CD4-positive, alpha-beta T cell treated with Interleukin-10 for 1 hour (primary cell): ENCODE measurements around the gene HIVEP2.

Source experiments
- DNase-seq: peaks from one replicate; pipeline ENCODE4 v3.0.0-alpha.2; 2020

HIVEP2 gene

GRCh38 chr6:142857796-142858555 is 87.0 kb downstream of the HIVEP2 start:
- DNase-seq, result peak; percentile 29

DNA sequence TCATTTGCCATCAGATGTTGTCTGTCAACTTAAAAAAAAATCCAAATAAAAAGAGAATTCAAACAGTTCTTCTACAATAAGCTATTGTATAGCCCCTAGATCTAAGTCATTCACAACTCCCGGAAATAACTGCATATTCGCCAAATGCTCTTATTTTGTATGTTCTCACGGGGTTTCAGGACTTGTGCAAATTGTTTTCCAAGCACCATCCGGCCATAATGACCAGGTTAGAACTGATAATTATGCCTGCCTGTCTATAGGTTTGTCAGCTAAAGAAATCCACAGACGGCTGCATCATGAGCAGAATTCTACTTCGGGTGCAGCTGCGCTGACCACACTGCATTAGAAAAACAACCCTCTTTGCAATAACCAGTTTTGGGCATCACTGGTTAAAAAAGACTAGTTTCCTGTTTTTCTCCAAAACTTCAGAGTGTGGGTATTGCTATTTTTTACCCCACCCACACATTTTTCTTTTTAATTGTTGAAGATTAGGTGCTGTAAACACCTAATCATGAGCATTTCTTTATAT is 87.7 kb downstream of the HIVEP2 start:
- peak; percentile 69 for DNase-seq

DNA sequence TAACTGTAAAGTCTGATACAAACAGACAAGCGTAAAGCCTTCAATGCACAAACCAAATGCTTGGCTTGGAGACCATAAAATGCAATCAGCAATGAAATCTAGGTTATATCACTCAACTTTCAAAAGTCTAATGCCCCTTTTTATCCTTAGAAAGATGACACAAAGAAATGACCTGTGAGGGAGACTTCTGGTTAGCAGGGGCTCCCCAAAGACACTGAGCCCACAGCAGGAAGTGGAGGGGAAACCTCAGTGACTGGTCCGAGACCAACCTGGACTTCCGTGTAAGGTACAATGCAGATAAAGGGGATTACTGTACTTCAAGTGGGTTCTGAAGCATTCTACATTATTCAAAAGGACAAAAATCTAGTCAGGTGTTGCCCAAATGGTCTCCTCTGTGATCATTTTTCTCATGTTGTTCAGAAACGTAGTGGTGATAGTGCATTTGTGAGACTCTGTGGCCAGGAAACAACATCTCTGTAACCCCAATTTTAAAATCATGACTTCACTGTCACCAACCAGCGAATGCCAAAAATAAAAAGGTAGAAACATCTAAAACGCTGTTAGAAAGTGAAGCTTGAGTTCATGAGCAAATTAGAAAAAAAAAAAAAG is 88.2 kb downstream of the HIVEP2 start:
- DNase-seq, result peak; percentile 72

DNA sequence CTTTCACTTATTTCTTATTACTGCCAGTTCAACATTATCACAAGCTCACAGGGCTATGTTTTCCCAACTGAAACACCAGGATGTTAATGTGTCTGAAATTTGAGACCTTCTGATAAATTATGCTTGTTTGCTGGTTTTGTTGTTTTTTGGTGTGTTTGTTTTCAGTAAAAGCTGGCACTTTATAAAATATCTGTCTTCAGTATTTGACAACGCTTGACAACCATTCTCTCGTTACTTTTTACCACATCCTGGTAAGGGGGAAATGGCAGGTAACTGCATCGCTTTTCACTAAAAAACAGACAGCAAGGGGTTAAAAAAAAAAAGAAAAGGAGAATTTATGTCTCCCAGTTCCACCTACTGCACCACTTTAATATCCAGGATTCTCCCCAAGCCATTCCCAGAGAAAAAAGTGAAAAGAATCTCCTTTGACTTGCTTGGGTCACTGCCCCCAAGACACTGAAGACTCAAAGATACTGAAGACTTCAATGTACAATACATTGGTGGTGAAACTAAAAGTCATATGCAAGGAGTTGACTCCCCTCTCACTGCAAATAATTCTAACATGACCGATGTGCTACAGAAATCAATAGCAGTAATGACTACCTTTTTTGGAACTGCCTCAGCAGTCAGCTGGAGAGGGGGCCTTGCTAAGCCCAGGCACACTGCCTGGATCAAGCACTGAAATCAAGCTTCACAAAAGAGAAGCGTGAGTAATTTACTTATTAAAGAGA is 88.9 kb downstream of the HIVEP2 start:
- DNase-seq, result peak; percentile 55

DNA sequence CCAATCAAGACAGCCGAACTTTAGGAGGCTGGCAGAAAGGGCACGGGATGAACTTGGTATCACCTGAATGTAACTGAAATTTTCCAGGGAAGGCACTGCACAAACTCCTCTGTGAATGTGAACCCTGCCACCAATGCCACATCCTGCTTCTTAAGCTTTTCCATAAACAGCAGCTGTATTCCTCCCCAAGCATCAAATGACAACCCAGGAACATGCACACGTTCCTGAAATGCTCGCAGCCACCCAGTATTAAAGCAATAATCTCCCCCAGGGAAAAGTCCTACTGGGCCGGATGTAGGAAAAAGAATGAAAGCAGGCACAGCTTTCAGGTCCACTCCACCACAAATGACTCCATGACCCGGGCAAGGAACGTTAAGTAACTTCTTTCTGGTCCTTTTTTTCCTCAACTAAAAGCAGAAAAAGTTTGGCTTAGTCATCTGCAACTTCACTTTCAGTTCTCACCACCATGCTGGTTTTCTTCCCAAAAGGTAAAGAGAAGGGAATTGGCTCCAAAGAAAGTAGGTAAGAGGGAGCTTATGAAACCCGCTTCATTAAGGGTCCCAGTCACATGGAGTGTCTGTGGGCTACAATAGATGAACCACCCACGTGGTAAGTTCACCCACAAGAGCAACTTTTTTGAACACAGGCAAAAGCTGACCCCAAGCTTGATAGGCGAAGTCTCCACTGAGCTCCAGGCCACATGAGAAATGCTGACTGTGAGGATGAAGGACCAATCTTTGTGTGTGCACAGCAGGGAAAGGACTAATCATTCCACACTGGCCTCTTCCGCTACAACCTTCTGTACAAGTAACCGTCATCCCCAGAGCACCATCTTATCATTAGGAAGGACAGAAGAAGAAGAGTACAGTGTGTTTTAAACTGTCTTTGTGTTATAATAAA is 90.1 kb downstream of the HIVEP2 start:
- DNase-seq, result no peak

- DNase-seq, result peak; percentile 29
These were observed 91.5 kb downstream of the HIVEP2 start for GRCh38 chr6:142853244-142854180.

- no peak for DNase-seq
These were observed 93.4 kb downstream of the HIVEP2 start for GRCh38 chr6:142851601-142852000.

GRCh38 chr6:142850679-142851423 is 94.1 kb downstream of the HIVEP2 start:
- DNase-seq, result peak; percentile 65

GRCh38 chr6:142848976-142849375 is 96.0 kb downstream of the HIVEP2 start:
- DNase-seq, result no peak

DNA sequence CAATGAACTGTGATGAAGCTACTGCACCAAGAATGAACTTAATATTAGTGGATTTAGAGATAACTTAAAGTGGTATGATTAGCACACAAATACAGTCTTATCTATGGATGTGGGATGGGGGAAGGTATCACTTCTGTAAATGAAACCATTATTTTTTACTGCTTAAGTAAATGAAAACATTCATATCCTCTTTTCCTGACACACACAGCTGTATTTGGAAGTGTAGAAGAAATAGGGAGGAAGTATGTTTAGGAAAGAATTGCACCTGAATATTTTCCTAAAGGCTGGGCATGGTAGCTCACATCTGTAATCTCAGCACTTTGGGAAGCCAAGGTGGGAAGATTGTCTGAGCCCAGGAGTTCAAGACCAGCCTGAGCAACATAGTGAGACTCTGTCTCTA is 96.8 kb downstream of the HIVEP2 start:
- DNase-seq, result no peak

DNA sequence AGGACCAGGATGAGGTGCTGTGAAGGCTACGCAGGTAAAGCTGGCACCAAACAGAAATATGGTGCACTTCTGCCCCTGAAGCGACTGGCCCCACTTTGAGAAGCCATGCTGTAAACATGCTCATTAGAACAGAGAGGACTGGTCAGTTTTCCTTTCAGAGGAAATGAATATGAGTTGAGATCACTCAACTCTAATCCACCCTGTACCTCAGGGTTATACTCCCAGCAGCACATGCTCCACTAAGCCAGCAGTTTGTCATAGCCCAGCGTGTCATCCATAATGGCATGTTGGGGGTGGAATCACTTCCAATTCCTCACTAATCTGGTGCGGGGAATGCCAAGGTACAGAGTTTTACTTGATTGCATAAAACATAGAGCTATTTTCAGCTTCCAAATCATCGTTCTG is 98.1 kb downstream of the HIVEP2 start:
- no peak for DNase-seq

DNA sequence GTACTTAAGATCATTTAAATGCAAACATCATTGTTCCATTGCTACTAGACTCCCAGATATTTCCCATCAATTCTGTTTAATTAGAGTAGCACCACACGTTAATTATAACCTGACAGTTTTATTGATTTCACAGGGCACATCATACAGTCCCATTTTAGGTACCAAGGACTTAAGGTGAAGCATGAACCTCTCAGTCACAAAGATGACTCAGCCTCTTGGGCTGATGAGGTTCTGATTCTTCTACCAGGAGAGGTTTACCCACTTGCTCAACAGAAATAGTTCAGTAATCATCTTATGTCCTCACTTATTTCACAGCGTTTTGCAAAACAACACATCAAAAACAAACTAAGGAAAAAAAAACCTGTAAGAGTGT is 98.5 kb downstream of the HIVEP2 start:
- peak; percentile 47 for DNase-seq

- peak; percentile 80 for DNase-seq
These were observed 99.1 kb downstream of the HIVEP2 start for GRCh38 chr6:142845624-142846458.

GRCh38 chr6:142845143-142845571 is 99.8 kb downstream of the HIVEP2 start:
- DNase-seq, result peak; percentile 67

DNA sequence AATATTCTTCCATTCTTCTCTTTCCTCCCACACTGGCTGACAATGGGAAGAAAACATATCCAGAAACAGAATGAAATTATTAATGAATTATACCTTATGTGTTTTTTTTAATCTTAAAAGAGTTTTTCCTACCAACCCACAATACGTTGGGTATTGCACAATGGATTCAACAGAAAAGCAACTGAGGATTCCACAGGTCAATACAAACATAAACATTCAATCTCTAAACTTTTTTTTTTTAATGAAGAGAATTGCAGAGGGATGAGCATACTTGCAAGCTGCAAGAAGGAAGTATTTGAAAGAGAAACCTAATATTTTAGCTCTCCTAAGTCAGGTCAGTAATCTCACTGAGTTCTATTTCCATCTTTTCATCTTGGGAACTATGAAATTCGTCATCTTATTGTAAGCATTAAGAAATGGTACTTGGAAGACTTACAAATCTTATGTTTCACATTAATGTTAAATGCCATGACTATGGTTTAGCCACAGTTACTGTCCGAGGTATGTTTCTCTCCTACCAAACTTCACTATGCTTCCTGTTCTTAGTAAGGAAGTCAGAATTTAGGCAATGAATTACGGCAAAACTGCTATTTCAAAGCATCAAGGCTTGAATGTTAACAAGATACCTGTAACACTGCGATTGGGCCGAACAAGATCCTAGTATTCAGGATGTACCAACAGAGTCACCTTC is 100.8 kb downstream of the HIVEP2 start:
- DNase-seq, result no peak

DNA sequence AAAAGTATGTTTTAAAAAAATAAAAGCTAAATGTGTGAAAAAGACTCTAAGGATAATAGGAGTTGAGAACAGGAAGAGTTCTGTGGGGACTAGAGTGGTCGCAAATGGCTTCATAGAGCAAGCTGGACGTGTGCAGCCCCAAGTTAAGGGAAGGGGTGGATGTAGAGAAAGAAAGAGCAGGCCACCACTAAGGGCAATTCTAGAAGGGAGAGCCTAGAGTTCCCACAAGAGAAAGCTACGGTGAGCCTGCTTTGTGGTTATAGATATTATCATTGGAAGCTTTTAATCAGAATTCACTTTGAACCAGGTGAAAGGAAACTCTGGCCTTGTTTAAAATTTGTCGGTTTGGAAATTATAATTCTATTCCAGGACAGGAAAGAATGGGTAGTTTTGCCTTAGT is 101.6 kb downstream of the HIVEP2 start:
- peak; percentile 48 for DNase-seq

GRCh38 chr6:142842418-142843261 is 102.3 kb downstream of the HIVEP2 start:
- DNase-seq, result peak; percentile 85

DNA sequence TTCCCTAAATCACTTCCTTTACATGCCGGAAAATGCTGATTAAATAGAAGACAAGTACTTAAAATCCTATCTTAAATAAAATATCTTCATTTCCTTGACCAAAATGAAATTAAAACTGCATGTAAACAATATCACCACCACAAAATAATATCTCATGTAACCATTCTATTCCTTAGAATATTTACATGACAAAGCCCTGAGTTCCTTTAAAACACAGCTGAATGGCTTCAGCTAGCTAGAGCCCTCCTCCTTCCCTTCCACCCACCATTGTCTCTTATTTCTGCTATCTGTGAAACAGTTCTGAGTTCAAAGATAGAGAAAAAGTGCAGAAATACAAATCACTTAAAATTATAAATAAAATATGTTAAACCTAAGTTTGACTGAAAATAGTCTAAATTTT is 103.1 kb downstream of the HIVEP2 start:
- peak; percentile 30 for DNase-seq
